ENCODE measurements around the gene TMEM134. TPM values are rescaled to one million over a fixed set of nuclear protein-coding genes. Genes with fewer than 3 reads are reported as not detected.

The TMEM134 gene
- total RNA-seq, 4 donors from 2014 or later = 131 to 376 (median 207) TPM

DNA sequence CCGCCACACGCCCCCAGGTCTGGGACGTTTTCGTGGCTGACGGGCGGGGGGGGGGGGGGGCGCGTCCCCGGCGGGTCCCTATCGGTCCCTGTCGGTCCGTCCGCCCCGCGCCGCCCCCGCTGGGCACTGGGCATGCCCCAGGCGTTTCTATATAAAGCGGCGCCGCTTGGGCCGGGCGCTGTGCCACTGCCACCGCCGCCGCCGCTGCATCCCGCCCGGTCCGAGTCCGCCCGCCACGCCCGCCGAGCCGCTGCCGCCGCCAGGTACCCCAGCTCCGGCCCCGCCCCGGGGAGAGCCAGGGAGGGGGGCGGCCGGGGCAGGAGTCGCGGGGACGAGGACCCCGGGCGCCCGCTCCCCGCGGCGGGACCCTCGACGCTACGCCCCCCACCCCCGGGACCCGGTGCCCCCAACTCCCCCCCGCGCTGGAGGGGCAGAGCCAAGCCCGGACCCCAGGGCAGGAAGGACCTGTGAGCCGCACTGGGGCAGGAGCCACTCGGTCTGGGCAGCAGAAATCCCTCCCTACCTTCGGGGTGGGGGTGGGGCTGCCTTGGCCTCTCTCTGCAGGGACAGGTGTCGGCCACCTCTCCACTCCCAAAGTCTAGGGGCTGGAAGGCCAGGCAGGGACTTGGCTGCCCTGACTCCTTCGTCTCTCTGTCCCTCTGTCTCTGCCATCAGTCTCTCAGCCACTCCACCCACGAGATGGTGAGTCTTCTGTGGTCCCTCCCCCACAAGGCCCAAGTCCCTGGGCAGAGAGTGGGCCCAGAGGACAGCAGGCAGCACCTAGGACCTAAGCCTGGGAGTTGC, 53.3 kb downstream of the TMEM134 start, which contains the start of gene CARNS1:
CARNS1 (plus strand) TSS at position 178 of the 804 bp plus-strand sequence; CDS start at position 700, 522 bp downstream.
- DNase-seq (ENCODE audit: low spot score in 2 of 2) = no peak
- Histone ChIP-seq H3K36me3 (no peaks in the 10 kb centered on the region), H3K4me1 (peaks cover 59% of the 10 kb centered on the region), H3K27ac (no peak within 1 kb of the TSS), H3K9me3 (no peaks in the 10 kb centered on the region), H3K4me3 (peak within 1 kb of the TSS; percentile 42), H3K27me3 (peaks cover 24% of the 10 kb centered on the region)
- WGBS = 20% methylated on average over 4 of the region's 67 CpGs
- TF ChIP-seq POLR2AphosphoS5 (IDR thresholded peaks at IDR 0.05) (no peak), EP300 (IDR thresholded peaks at IDR 0.05) (no peak)
- TF ChIP-seq, protein P1, sequence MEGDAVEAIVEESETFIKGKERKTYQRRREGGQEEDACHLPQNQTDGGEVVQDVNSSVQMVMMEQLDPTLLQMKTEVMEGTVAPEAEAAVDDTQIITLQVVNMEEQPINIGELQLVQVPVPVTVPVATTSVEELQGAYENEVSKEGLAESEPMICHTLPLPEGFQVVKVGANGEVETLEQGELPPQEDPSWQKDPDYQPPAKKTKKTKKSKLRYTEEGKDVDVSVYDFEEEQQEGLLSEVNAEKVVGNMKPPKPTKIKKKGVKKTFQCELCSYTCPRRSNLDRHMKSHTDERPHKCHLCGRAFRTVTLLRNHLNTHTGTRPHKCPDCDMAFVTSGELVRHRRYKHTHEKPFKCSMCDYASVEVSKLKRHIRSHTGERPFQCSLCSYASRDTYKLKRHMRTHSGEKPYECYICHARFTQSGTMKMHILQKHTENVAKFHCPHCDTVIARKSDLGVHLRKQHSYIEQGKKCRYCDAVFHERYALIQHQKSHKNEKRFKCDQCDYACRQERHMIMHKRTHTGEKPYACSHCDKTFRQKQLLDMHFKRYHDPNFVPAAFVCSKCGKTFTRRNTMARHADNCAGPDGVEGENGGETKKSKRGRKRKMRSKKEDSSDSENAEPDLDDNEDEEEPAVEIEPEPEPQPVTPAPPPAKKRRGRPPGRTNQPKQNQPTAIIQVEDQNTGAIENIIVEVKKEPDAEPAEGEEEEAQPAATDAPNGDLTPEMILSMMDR (IDR thresholded peaks at IDR 0.05) = no peak

DNA sequence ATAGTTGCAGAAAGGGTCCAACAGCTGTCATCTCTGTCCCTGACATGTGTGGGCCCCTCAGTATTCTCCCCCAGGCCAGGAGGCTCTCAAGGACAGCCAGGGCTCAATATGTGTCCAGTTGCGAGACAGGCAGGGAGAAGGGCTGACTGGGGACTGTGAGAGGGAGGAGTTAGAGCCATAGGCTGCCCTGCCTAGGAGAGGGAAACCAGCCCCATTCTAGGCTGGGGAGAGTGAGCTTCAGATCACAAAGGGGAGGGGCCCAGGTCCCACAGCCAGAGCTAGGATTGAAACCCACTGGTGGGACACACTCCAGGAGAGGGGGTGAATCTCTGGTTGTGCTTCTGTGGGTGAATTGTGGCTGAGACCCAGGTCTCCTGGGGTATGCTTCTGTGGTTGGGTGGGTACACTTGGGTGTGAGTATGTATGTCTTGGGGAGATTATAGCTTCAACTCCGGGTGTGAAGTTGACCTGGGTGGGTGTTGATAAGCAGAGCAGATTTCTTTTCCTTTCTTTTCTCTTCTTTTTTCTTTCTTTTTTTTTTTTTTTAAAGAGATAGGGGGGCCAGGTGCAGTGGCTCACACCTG, 55.7 kb downstream of the TMEM134 start:
- Histone ChIP-seq H3K27ac (no peak overlapping the region), H3K36me3 (no peaks in the 10 kb centered on the region), H3K27me3 (peaks cover 42% of the 10 kb centered on the region), H3K4me3 (no peak overlapping the region), H3K4me1 (peaks cover 52% of the 10 kb centered on the region), H3K9me3 (no peaks in the 10 kb centered on the region)
- no peak for DNase-seq (ENCODE audit: low spot score in 2 of 2)
- TF ChIP-seq POLR2AphosphoS5 (IDR thresholded peaks at IDR 0.05) (no peak), EP300 (IDR thresholded peaks at IDR 0.05) (no peak), POLR2A (IDR thresholded peaks at IDR 0.05) (no peak)
- TF ChIP-seq, protein P1 (IDR thresholded peaks at IDR 0.05) = no peak
- WGBS = 80% methylated on average over 2 of the region's 2 CpGs

GRCh38 chr11:67412495-67413179, 56.4 kb downstream of the TMEM134 start:
- Histone ChIP-seq H3K27me3 (peaks cover 44% of the 10 kb centered on the region), H3K4me1 (peaks cover 47% of the 10 kb centered on the region), H3K9me3 (no peaks in the 10 kb centered on the region), H3K36me3 (no peaks in the 10 kb centered on the region), H3K27ac (no peak overlapping the region), H3K4me3 (no peak overlapping the region)
- WGBS = 68% methylated on average over 7 of the region's 9 CpGs
- no peak for DNase-seq (ENCODE audit: low spot score in 2 of 2)
- TF ChIP-seq EP300 (IDR thresholded peaks at IDR 0.05) = no peak

GRCh38 chr11:67411785-67412152, 57.3 kb downstream of the TMEM134 start:
- no peak for DNase-seq (ENCODE audit: low spot score in 2 of 2)

More at GRCh38 chr11:67411785-67412152, 57.3 kb downstream of the TMEM134 start:
- Histone ChIP-seq H3K27me3 (peaks cover 47% of the 10 kb centered on the region), H3K4me3 (no peak overlapping the region), H3K36me3 (no peaks in the 10 kb centered on the region), H3K27ac (no peak overlapping the region), H3K9me3 (no peaks in the 10 kb centered on the region), H3K4me1 (peaks cover 46% of the 10 kb centered on the region)
- no CpG with 5 or more reads among the region's 7 CpGs for WGBS
- TF ChIP-seq, protein P1 (IDR thresholded peaks at IDR 0.05) = no peak

Other genes with a start within 250 kb of the TMEM134 start
- 100 to 1,000 TPM in 2 of 4 donors, 10 to 100 TPM in 2; 84.3 to 157 (median 105) TPM for gene GRK2, start 202.8 kb downstream of the TMEM134 start, total RNA-seq
- gene ANKRD13D, start 179.9 kb downstream of the TMEM134 start, total RNA-seq = 100 to 1,000 TPM in 1 of 4 donors, 10 to 100 TPM in 3; 55.7 to 154 (median 77.2) TPM
- 100 to 1,000 TPM in 1 of 4 donors, 10 to 100 TPM in 3; 49.4 to 107 (median 63.9) TPM for gene SSH3, start 165.7 kb downstream of the TMEM134 start, total RNA-seq
- gene POLD4, start 115.7 kb downstream of the TMEM134 start, total RNA-seq = 10 to 100 TPM; 54.5 to 75.7 (median 65.0) TPM
- gene CLCF1, start 95.7 kb downstream of the TMEM134 start, total RNA-seq = 1 to 10 TPM; 2.7 to 5.5 (median 4.0) TPM
- 10 to 100 TPM; 24.1 to 86.9 (median 28.5) TPM for gene RAD9A, start 77.3 kb downstream of the TMEM134 start, total RNA-seq
- 100 to 1,000 TPM in 3 of 4 donors, 10 to 100 TPM in 1; 75.6 to 158 (median 121) TPM for gene PPP1CA, start 67.4 kb downstream of the TMEM134 start, total RNA-seq
- gene TBC1D10C, start 65.2 kb downstream of the TMEM134 start, total RNA-seq = under 1 TPM; 0.26 to 0.64 (median 0.52) TPM
- under 1 TPM; 0.21 to 0.94 (median 0.74) TPM for gene CARNS1, start 53.6 kb downstream of the TMEM134 start, total RNA-seq
- gene RPS6KB2, start 40.8 kb downstream of the TMEM134 start, total RNA-seq = 100 to 1,000 TPM; 147 to 193 (median 158) TPM
- 1 to 10 TPM in 2 of 4 donors, under 1 TPM in 2; 0.59 to 4.3 (median 2.0) TPM for gene PTPRCAP, start 31.6 kb downstream of the TMEM134 start, total RNA-seq
- gene CORO1B, start 25.8 kb downstream of the TMEM134 start, total RNA-seq = 10 to 100 TPM; 46.7 to 64.2 (median 47.1) TPM
- under 1 TPM in 1 of 4 donors, not detected in 3; 0.34 TPM for gene GPR152, start 16.5 kb downstream of the TMEM134 start, total RNA-seq
- gene CABP4, start 13.9 kb downstream of the TMEM134 start, total RNA-seq = 1 to 10 TPM in 1 of 4 donors, under 1 TPM in 2, not detected in 1; 0.38 to 2.5 (median 0.72) TPM
- 10 to 100 TPM; 30.5 to 58.4 (median 42.2) TPM for gene AIP, start 13.8 kb upstream of the TMEM134 start, total RNA-seq
- 10 to 100 TPM; 12.4 to 25.7 (median 19.7) TPM for gene PITPNM1, start 36.1 kb upstream of the TMEM134 start, total RNA-seq
- gene CDK2AP2, start 38.9 kb upstream of the TMEM134 start, total RNA-seq = 10 to 100 TPM; 16.7 to 44.6 (median 30.9) TPM
- gene CABP2, start 54.2 kb upstream of the TMEM134 start, total RNA-seq = not detected
- 1,000 to 10,000 TPM in 3 of 4 donors, 100 to 1,000 TPM in 1; 564 to 1,559 (median 1,256) TPM for gene GSTP1, start 114.6 kb upstream of the TMEM134 start, total RNA-seq
- 100 to 1,000 TPM; 200 to 361 (median 275) TPM for gene NDUFV1, start 137.7 kb upstream of the TMEM134 start, total RNA-seq
- gene NUDT8, start 160.7 kb upstream of the TMEM134 start, total RNA-seq = 10 to 100 TPM; 33.9 to 48.8 (median 46.3) TPM
- not detected for gene TBX10, start 170.5 kb upstream of the TMEM134 start, total RNA-seq
- gene ACY3, start 181.5 kb upstream of the TMEM134 start, total RNA-seq = not detected
- 100 to 1,000 TPM in 2 of 4 donors, 10 to 100 TPM in 2; 90.0 to 176 (median 105) TPM for gene ALDH3B2, start 205.4 kb upstream of the TMEM134 start, total RNA-seq

All from suprapubic skin (tissue), 4 donors.